ENCODE results near the gene TAS2R16.
"Not testable (repeated sequence)": the region's sequence is repeated elsewhere in the genome, so short reads cannot be mapped to it uniquely, and the experiment has no call there.

The TAS2R16 gene

DNA sequence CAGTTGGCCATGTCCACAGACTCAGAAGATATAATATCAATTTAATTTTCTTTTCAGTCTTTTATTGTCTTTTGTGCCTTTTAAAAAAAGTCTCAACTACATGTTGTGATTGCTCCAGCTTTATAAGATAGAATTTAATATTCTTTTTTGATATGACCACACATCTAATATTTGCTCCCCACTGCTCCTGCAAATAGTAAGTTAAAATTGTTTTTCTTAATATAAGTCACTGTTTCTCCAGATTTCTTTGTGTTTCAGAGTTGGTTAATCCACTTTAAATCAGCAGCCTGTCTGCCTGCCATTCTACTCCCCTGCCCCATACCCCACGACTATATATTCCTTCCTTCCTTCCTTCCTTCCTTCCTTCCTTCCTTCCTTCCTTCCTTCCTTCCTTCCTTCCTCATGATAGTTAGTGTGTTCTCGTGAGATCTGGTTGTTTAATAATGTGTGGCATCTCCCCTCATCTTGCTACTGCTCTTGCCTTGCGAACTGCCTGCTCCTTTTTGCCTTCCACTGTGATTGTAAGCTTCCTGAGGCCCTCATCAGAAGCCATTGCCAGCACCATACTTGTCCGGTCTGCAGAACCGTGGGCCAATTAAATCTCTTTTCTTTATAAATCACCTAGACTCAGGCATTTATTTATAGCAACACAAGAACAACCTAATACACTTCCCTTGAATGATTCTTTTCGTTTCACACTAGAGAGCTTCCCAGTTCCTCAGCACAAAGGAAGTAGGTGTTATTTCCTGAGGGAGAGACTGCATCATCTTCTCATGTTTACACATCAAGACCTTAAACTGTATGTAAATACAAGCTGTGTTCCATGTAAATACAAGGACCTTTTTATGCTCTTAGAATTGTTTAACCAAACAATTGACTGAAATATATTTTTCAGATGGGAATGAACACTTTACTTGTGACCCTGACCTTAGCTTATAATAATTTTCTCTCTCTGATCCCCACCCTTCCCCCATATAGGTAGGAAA lies 24.5 kb downstream of the TAS2R16 start:
- DNase-seq: peak; percentile 30 to 37

DNA sequence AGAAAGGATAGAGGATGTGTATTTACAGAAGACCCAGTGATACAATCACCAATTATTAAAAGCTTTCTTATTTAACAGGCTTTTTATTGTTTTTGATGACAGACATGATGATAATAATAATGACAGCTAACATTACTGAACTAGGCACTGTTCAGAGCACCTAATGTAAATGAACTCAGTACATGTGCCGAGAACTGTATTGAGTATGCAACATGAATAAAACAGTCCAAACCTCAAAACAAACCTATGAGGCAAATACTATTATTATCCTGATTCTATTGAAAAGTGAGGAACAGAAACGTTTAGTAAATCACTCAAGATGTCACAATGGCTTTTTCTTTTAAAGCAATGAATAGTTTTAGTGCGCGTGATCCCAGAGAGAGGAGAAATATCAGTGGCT lies 27.1 kb downstream of the TAS2R16 start:
- no peak for DNase-seq

DNA sequence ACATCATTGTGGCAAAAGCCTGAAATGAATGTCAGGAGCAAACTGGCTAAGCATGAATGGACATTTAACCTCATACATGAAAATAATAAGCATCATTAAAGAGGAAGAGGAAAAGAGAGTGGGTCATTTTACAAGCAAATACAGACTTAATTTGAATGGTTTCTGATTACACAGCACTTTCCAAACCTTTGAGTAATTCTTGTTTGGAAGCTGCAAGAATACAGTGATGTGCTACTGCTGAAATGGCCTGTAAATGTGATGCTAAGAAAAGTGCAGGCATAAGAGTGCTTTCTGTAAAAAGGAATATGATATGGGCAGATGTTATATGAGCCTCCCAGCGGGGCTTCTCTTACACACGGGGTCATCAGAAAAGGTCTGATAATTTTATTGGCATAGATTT lies 30.2 kb downstream of the TAS2R16 start:
- peak in 1 of 2 experiments; percentile 30 for DNase-seq

DNA sequence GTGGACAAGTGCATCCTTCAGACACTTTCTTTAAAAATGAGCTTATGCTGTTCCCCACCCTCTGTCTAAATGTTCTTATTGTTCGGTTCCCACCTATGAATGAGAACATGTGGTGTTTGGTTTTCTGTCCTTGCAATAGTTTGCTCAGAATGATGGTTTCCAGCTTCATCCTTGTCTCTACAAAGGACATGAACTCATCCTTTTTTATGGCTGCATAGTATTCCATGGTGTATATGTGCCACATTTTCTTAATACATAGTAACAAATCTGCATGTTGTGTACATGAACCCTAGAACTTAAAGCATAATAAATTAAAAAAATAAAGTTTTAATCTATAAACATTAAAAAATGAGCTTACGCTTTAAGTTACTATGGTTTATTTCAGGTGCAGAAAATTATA lies 41.8 kb downstream of the TAS2R16 start:
- not testable (repeated sequence) for DNase-seq

DNA sequence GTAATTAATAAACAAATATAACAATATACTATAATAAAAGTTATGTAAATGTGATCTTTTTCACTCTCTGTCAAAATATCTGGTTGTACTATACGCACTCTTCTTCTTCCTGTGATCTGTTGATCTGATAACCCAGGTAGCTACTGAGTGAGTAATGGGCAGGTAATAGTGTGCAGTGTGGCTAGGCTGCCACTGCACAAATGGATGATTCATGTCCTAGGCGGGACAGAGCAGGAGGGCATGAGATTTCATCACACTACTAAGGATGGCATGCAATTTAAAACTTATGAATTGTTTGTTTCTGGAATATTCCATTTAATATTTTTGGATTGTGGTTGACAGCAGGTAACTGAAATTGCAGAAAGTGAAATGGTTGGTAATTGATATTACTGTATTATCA lies 44.5 kb downstream of the TAS2R16 start:
- no peak for DNase-seq

DNA sequence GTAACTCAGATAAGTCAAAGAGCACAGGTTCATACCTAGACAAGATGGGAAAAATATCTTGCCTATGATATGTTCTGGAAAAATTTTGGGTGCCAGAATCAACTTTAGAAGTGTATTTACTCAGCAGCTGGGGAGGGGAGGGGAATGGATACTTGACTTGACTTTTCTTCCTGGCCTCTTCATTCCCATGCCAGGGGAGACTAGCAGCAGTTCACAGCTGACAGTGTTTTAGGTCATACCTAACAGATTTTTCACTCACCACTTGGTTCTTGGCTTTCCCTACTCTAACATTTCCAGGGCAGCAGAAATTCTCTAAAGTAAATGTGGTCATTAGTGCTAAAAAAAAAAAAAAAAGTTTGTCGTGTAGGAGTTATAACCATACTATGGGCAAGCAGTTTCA lies 46.3 kb downstream of the TAS2R16 start:
- DNase-seq: no peak

Data from NCI-H2081 (cell line).